Esophagus muscularis mucosa (tissue), 4 donors: Measurements from ENCODE around the gene S100A6. TPM values are rescaled to one million over a fixed set of nuclear protein-coding genes. Genes with fewer than 3 reads are reported as not detected.

Experiments used
- DNase-seq: peaks from one replicate; pipeline ENCODE4 v3.0.0-alpha.2; 2017; ENCODE audit errors: extremely low spot score
- H3K27ac ChIP-seq, 4 donors: fragments of 200-600 bp; sonication (generic); replicated peaks in 1 of 4; 1 replicate in 3 of 4; 2 replicates in 1 of 4; pipeline ENCODE4 v1.5.1; 2016 to 2019; ENCODE audit warnings: mild to moderate bottlenecking in 1 of 4
- H3K27me3 ChIP-seq, 4 donors: fragments of 200-600 bp; sonication (generic); one replicate each; pipeline versions ENCODE4 v1.5.1 to v1.6.0; 2016 to 2019
- H3K36me3 ChIP-seq, 4 donors: fragments of 200-600 bp; sonication (generic); one replicate each; pipeline ENCODE4 v1.5.1; 2016 to 2019
- H3K4me1 ChIP-seq, 4 donors: fragments of 200-600 bp; sonication (generic); one replicate each; pipeline ENCODE4 v1.5.1; 2016 to 2019
- H3K4me3 ChIP-seq, 4 donors: fragments of 200-600 bp; sonication (generic); 1 replicate in 2 of 4; 2 replicates in 2 of 4; pipeline ENCODE4 v1.5.1; 2016 to 2019; ENCODE audit warnings: mild to moderate bottlenecking in 4 of 4, moderate library complexity in 1 of 4
- H3K9me3 ChIP-seq, 4 donors: fragments of 200-600 bp; sonication (generic); 1 replicate in 3 of 4; 2 replicates in 1 of 4; pipeline ENCODE4 v1.5.1; 2016 to 2019
- CTCF ChIP-seq, 3 experiments: fragments of 200-600 bp in 2 of 3; fragments of 450-650 bp in 1 of 3; sonication (generic) in 2 of 3; IDR thresholded peaks; one replicate each; pipeline ENCODE4 v1.5.1; 2017 to 2019; ENCODE audit warnings: antibody characterized with exemption in 3 of 3, mild to moderate bottlenecking in 2 of 3, moderate library complexity in 1 of 3
- EP300 ChIP-seq: sonication (generic); formaldehyde crosslinking; IDR thresholded peaks from one replicate; pipeline ENCODE4 v1.6.1; 2017; ENCODE audit warnings: antibody characterized with exemption
- POLR2A ChIP-seq: fragments of 450-650 bp; IDR thresholded peaks from one replicate; pipeline ENCODE4 v1.6.1; 2017; ENCODE audit warnings: antibody characterized with exemption, moderate library complexity, mild to moderate bottlenecking, low read depth
- POLR2AphosphoS5 ChIP-seq, 2 donors: sonication (generic); formaldehyde crosslinking; IDR thresholded peaks; one replicate each; pipeline ENCODE4 v1.6.1; 2017; ENCODE audit warnings: antibody characterized with exemption in 2 of 2
- WGBS: methylation state at CpG from one replicate; pipeline ENCODE4 v1.1.5; 2018; 5-methylcytosine and 5-hydroxymethylcytosine counted together
- intact Hi-C: fragments of 100-400 bp; cut with DNase I; formaldehyde crosslinking; loops from one replicate; pipeline ENCODE4 v1.15.1; 2023
- total RNA-seq, 4 donors: library from RNA; depleted of rRNA; stranded (reverse); fragments of >200 nt; gene quantifications; one replicate each; pipeline versions ENCODE4 v1.1.0 to v1.2.1, GENCODE V29; 2016

Gene S100A6
- total RNA-seq, 4 donors from 2014 or later = 432 to 759 (median 607) TPM

- Histone ChIP-seq H3K9me3 (no peaks in the 10 kb centered on the region), H3K36me3 (no peaks in the 10 kb centered on the region), H3K4me3 (no peak overlapping the region), H3K27ac (no peak overlapping the region), H3K27me3 (no peaks in the 10 kb centered on the region), H3K4me1 (peaks cover 5 to 8% (median 7%) of the 10 kb centered on the region in 4 donors)
- no peak for TF ChIP-seq POLR2AphosphoS5 (IDR thresholded peaks at IDR 0.05)
- no peak for TF ChIP-seq EP300
- TF ChIP-seq CTCF (IDR thresholded peaks at IDR 0.05) = no peak
- TF ChIP-seq POLR2A = no peak
- 97% methylated on average over 3 of the region's 3 CpGs for WGBS
- no peak for DNase-seq
- intact Hi-C loops = no loop called here
These were observed 16.5 kb downstream of the S100A6 start for GRCh38 chr1:153519242-153519641.

- no peaks in the 10 kb centered on the region for H3K9me3 ChIP-seq
- no peaks in the 10 kb centered on the region for H3K36me3 ChIP-seq
- H3K27ac ChIP-seq = no peak overlapping the region
- TF ChIP-seq EP300 = no peak
- no peak for TF ChIP-seq POLR2A
- TF ChIP-seq CTCF (IDR thresholded peaks at IDR 0.05) = no peak
- no peaks in the 10 kb centered on the region for H3K27me3 ChIP-seq
- H3K4me3 ChIP-seq = no peak overlapping the region
- peaks cover 6 to 13% (median 11%) of the 10 kb centered on the region in 4 donors for H3K4me1 ChIP-seq
- whole genome bisulfite sequencing = 57% methylated on average over 7 of the region's 8 CpGs
- DNase-seq = no peak
- intact Hi-C loops = no loop called here
These were observed 20.0 kb downstream of the S100A6 start for GRCh38 chr1:153515504-153516394.

- no peaks in the 10 kb centered on the region for H3K9me3 ChIP-seq
- intact Hi-C loops = loop anchor here (2.0 to 5.0 kb wide), 3 partner anchors 17 to 234 kb away; partner anchors contain the start of gene S100A16
- no peak for TF ChIP-seq POLR2A
- TF ChIP-seq EP300 = no peak
- TF ChIP-seq POLR2AphosphoS5 (IDR thresholded peaks at IDR 0.05) = no peak
- TF ChIP-seq CTCF (IDR thresholded peaks at IDR 0.05) = no peak
These were observed 22.1 kb downstream of the S100A6 start for GRCh38 chr1:153513666-153514065.

GRCh38 chr1:153513023-153513422, 22.8 kb downstream of the S100A6 start:
- DNase-seq = no peak
- Histone ChIP-seq H3K27ac (no peak overlapping the region), H3K4me1 (peaks cover 6 to 20% (median 17%) of the 10 kb centered on the region in 4 donors), H3K27me3 (no peaks in the 10 kb centered on the region), H3K36me3 (no peaks in the 10 kb centered on the region), H3K4me3 (no peak overlapping the region), H3K9me3 (no peaks in the 10 kb centered on the region)
- TF ChIP-seq POLR2AphosphoS5 (IDR thresholded peaks at IDR 0.05) = no peak
- no peak for TF ChIP-seq CTCF (IDR thresholded peaks at IDR 0.05)
- intact Hi-C loops = loop anchor here (2.0 to 5.0 kb wide), 3 partner anchors 18 to 234 kb away; partner anchors contain the start of gene S100A16
- 77% methylated on average over 3 of the region's 3 CpGs for WGBS

More at GRCh38 chr1:153513666-153514065, 22.1 kb downstream of the S100A6 start:
- H3K27me3 ChIP-seq = no peaks in the 10 kb centered on the region
- peaks cover 6 to 17% (median 14%) of the 10 kb centered on the region in 4 donors for H3K4me1 ChIP-seq
- H3K36me3 ChIP-seq = no peaks in the 10 kb centered on the region
- WGBS = 90% methylated on average over 7 of the region's 7 CpGs
- no peak for DNase-seq
- no peak overlapping the region for H3K4me3 ChIP-seq
- H3K27ac ChIP-seq = no peak overlapping the region
